GM18511 (cell line): ENCODE results near the gene IFI44L.

Source experiments
- ATAC-seq: cut with Tn5 transposase; IDR thresholded peaks from one replicate; pipeline ENCODE4 v1.9.1; 2021; ENCODE audit warnings: mild to moderate bottlenecking, moderate library complexity; ENCODE audit not compliant: unreplicated experiment

The IFI44L gene

GRCh38 chr1:78619803-78620579, at the start of gene IFI44L:
TSS of gene IFI44L (plus strand) at chr1:78620448. CDS start at chr1:78627916, 7,468 bp downstream.
- peak; percentile 48 for ATAC-seq

DNA sequence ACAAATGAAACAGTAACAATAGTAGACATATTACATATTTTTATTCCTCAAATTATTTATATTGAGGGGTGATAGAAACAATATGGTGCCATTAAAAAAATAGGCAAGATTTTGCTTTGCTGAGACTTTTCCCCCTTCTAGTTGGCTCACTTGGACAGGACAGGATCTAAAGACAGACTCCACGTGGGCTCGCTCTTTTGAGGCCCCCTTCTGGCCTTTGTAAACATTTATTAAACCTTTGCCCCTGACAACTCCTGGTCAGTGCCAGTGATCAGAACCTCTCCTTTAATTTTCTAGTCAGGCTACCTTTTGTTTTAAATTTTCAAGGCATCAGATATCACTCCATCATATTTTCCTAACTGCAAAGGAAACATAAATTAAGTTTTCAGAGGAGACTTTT, 49.7 kb upstream of the IFI44L start:
- no peak for ATAC-seq

DNA sequence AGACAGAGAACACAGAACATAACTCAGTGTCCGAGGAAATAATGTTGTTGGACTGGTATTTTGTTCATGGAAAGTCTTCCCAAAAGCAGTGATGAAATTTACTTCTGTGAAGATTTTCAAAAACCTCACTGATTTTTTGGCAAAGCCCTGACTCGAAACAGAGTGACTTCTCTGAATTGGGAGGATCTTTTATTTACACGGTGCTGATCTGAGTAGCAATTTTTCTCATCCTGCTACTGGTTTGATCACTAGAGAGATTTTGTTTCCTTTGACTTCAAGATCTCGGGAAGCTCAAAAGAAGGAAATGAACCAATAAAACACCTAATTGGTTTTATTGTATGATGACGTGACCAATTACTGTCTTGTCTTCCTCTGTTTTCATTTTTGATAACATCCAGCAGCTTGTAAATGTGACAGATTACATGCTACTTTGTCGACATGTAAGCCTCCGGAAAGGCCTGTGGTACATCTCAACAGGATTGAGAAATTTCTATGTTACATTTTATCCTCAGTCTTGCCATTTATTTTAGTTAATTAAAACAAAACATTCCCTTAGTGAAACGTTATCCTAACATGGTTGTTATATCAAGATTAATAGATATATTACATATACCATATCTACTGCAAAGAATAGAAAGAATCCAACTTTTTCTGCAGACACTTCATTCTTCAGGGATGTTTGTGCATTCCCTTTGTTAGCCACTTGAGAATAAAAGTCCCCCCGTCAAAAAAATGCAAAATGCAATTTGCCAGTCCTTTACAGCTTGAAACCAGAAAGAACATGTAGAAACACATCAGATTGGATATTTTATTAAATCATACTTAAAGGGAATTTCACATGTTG, 42.8 kb upstream of the IFI44L start:
- ATAC-seq: no peak

DNA sequence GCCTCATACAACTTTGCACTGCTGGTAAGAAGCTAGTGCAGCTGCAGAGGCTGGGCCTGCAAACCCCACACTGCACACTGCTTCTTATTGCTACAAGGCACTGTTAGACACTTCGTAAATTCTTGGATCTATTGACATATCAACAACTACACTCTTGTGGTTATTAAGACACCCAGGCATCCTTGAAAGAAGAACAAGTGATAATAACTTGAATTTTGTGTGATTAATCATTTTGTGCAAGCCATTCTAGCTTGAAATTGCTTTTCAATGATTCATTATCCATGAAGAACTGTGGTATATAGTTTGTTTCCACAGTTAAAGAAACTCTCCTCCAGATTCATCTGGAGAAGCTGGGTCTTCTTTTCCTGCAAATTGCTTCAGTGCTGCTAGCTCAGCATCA, 33.7 kb upstream of the IFI44L start:
- no peak for ATAC-seq

DNA sequence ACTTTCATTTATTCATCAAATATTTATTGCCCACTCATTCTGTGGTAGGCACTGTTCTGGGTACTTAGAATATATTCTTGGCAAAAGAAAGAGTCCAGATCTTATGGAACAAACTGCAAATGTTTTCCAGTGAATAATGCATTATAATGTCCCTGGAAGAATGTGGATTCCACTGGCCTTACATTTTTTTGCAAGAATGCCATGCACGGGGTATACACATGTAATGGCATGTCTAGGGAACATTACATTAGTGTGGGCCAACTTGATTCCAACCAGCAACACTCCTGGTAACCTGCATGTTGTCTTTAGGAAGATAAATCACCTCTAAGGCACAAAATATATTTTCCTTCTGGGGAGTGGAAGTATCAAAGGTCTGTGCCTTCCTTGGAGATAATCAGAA, 33.0 kb upstream of the IFI44L start:
- ATAC-seq: no peak

GRCh38 chr1:78591971-78592370, 28.3 kb upstream of the IFI44L start:
- no peak for ATAC-seq

DNA sequence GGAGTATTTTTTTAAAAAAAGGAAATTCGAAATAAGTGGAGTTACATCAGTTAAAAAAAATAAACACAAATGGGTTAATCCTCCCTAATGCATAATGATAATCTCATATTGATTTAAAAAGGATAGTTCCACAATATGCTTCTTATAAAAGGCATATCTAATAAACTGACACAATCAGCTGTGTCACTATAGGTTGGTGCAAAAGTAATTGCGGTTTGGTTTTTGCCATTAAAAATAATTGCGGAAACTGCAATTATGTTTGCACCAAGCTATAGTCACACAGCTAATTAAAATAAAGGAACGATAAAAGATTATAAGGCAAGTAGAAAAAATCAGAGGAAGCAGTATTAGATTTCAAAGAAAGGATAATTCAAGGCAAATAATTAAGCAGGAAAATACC, 21.0 kb upstream of the IFI44L start:
- no peak for ATAC-seq

DNA sequence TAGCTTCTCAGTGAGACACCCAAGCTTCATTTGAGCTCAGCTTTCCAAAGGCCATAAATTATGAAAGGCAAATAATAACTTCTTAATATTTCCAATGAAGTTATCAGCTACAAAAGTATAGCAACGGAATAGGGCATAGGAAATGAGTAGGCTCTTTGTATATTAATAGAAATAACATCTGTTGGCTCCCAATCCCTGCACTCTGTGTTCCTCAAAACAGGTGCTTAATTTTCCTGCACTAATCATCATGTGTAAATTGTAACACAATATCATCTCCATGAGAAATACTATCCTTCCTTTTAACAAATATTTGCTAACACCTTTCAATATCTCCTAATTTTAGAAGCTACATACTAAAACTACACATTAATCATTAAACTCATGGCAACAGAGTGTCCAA, 19.2 kb upstream of the IFI44L start:
- no peak for ATAC-seq

DNA sequence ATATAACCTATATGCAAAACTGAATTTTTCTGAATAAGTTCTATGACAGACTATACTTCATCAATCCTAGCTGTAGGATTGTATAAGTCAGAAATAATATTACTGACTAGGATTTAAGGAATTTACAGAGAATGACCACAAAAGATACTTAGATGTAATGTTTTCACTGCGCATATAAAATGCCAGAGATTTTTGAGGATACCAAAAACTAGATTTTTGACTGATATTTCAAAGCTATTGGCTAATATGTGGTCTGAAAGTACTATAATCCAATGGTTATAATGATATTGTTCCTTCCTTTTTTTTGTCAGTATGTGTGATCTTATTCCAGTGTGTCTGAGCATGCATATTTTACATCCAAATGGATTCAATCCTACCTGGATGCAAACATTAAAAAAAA, 17.0 kb upstream of the IFI44L start:
- ATAC-seq: no peak

DNA sequence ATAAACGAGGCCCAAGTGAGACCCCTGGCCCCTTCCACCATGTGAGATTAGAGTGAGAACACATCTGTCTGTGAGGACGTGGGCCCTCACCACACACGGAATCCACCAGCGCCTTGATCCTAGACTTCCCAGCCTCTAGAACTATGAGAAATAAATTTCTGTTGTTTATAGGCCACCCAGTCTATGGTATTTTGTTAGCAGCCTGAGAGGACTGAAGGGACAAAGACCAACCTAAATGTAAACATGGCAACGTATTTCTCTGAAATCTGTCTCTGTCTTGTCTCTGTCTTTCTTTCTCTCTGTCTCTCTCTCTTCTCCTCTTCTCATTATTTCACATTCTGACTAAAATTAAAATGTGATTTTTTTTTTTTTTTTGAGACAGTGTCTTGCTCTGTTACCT, 15.6 kb upstream of the IFI44L start:
- ATAC-seq: no peak

GRCh38 chr1:78606274-78606673, 14.0 kb upstream of the IFI44L start:
- no peak for ATAC-seq

DNA sequence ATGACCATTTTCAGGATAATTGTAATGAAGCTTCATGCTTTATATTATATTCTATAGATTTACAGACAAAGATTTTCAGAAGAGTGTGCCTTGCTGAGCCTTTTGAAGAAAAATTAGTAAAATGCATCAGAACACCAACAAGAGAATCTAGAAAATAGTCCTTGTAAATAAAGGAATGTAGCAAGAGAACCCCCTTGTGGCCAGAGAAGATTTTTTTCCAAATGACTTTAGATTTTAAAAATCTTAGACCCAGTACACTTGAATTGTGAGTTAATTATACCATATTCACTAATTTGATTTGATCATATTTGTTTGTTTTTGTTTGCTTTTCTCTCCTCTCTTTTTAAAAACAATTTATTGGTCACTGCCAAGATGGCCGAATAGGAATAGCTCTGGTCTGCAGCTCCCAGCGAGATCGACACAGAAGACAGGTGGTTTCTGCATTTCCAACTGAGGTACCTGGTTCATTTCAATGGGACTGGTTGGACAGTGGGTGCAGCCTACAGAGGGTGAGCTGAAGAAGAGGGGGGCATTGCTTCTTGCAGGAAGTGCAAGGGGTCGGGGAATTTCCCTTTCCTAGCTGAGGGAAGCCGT, 12.8 kb upstream of the IFI44L start:
- peak; percentile 51 for ATAC-seq

DNA sequence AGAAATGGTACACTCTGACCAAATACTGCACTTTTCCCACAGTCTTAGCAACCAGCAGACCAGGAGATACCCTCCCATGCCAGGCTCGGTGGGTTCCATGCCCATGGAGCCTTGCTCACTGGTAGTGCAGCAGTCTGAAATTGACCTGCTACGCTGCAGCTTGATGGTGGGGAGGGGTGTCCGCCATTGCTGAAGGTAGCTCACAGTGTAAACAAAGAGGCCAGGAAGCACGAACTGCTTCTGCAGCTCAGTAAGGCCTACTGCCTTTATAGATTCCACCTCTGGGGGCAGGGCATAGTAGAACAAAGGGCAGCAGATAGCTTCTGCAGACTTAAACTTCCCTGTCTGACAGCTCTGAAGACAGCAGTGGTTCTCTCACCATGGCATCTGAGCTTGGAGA, 12.3 kb upstream of the IFI44L start:
- ATAC-seq: no peak

DNA sequence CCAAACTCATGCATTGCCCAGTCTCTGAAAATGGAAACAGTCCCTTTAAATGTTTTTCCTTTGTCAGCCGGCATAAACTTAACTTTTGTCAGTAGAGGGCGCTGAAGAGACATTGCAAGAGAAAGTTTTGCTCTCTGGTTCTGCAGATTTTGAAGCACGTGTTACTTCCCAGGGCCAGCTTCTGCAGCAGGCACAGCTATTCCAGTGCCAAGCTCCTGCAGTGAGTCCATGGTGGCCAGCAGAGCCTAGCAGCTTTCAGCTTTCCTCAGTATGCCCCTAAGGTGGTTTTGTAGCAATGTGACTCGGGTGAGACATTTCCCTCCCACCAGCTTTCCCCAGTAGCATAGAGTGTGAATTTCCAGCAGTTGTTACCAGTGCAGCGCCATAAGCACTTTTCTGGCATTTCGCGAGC, 2.6 kb upstream of the IFI44L start:
- ATAC-seq: peak; percentile 50

DNA sequence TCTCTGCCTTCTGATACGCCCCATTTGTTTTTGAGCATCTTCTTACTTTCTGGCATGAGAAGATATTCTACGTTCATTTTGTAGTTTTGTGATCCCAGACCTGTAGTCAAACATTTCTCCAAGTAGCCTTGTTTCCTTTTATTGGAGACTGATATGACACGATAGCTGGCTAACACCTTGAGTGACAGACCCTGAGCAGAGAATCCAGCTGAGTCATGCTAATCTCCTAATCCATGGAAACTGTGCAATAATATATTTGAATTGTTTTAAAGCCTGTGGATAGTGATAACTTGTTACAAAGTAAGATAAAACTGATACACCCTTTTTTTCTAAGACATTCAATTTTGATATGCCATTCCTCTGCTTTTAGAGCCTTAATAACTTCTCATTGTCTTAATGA, 1.2 kb upstream of the IFI44L start:
- no peak for ATAC-seq

GRCh38 chr1:78619446-78619802, 824 bp upstream of the IFI44L start:
- peak; percentile 10 for ATAC-seq

DNA sequence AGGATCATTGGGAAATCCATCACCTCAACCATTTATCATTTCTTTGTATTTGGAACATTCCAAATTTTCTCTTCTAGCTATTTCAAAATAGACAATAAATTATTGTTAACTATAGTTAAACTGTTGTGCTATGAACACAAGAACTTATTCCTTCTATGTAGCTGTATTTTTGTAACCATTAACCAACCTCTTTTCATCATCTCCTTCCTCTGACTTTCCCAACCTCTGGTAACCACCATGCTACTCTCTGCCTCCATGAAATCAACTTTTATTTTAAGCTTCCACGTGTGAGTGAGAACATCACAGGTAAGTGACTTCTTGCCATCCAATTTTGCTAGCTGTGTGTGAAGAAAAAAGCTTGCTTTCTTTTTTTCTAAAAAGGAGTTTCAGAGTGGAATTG, 418 bp downstream of the IFI44L start:
- no peak for ATAC-seq

GRCh38 chr1:78622548-78622947, 2.3 kb downstream of the IFI44L start:
- peak; percentile 21 for ATAC-seq

DNA sequence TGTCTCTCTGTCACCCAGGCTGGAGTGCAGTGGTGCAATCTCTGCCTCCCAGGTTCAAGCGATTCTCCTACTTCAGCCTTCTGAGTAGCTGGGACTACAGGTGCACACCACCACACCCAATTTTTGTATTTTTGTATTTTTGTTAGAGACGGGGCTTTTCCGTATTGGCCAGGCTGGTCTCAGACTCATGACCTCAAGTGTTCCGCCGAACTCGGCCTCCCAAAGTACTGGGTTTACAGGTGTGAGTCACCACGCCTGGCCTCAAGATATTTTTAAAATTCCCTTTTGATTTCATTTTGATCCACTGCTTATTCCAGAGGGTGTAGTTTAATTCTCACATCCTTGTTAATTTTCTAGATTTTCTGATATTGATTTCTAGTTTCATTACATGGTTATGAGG, 3.8 kb downstream of the IFI44L start:
- no peak for ATAC-seq

- ATAC-seq: no peak
Observed at GRCh38 chr1:78627321-78627720, 7.1 kb downstream of the IFI44L start.

- ATAC-seq: no peak
Observed at GRCh38 chr1:78630600-78630999, 10.4 kb downstream of the IFI44L start.

GRCh38 chr1:78633209-78633608, 13.0 kb downstream of the IFI44L start:
- ATAC-seq: no peak
